ENCODE data around the gene TMEM270.

The TMEM270 gene

DNA sequence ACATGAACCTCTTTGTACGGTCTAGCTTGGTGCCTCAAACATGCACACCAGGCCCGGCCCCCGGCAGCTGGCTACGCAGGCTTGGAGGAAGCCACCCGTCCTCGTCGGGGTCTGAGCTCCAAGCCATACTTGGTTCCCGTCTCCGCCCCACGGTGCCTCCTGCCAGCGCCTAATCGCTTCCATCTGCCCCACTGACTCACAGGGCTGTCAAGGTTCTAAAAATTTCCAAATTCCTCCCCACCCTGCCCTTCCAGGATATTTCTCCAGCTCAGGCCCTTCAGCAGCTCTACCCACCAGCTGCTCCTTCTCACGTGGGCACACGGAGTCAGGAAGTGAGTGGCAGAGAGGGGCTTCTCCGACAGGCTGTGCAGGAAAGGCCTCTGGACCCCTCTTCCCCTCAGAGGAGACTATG, 38.8 kb downstream of the TMEM270 start:
- Histone ChIP-seq H3K4me3 (no peak overlapping the region), H3K27ac (peak overlapping the region in 19 of 21 experiments; percentile 9 to 87 (median 60))

DNA sequence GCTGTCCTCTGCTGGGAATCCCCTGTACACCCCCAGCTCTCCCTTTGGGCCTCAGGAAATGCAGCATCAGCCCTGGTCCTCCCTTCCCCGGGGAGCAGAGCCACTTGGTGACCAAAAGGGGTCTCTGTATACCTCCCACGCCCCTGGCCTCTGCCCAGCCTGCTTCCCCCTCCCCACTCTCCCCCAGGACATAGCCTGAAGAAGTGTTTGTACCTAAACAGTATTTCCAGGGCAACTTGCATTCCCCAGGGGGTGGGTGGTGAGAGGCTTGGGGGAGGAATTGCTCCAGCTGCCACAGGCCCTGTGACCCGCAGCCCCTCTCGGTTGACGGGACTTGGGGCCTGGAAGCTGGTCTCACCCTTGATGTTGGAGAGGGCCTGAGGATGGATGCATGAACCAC, 39.3 kb downstream of the TMEM270 start:
- H3K27ac ChIP-seq: peak overlapping the region in 19 of 21 experiments; percentile 9 to 87 (median 60)
- H3K4me3 ChIP-seq: no peak overlapping the region

DNA sequence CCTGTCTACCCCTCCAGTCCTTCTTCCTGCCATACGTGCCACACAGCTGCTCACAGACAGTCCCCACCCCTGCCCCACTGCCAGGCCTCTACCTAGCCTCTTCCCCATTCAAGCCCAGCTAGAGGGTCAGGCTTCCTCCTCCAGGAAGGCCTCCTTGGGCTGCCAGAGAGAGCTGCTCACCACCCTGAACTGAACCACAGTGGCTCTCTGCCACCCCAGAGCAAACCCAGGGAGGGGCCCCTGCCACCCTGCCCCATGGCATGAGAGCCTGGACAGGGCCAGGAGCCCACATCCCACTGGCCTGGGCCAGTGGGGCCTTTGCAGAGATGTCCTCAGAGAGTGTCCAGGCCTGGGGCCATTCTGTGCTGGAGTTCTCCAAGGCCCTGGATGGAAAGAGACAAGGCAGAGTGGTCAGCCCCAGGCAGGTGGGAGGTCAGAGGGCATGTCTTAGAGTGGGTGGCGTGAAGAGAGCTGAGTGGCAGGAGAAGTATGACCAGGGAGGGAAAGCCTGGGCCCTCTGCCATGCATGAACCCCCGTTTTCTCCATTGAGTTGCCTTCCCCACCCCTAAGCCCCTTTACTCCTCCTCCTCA, 40.4 kb downstream of the TMEM270 start:
- peak overlapping the region in 5 of 21 experiments; percentile 20 to 79 (median 24) for H3K27ac ChIP-seq
- no peak overlapping the region for H3K4me3 ChIP-seq

DNA sequence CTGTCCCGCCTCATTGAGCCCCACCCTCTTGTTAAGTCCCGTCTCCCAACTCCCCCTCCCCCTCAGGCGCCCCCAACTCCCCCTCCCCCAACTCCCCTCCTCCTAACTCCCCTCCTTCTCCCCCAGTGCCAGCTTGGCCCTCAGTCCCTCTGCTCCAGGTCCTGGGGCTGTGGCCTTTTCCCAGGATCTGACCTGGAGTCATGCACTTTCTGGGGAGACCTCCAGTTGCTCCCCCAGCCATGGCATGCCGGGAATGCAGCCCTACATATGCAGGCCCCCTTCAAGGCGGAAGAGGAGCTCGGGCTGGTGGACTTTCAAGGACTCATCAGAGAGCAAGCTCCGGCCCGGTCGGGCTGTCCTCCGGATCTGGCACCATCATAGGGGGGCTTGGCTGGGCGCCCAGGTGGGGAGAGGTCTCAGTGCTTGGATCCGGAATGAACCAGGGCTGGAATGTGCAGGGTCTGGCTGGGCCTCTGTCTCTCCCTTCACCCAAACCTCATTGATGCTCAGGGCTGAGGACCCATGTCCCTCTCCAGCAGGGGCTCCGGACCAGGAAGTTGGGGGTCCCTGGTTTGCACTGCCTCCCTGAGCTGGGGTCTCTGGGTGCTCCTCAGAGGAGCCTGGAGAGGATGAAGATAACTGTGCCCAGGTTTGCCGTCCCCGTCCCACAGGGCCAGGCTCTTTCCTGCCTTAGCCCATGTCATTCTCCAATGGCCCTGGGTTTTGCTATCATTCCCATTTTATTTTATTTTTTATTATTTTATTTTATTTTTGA, 41.1 kb downstream of the TMEM270 start:
- peak overlapping the region in 4 of 21 experiments; percentile 20 to 79 (median 22) for H3K27ac ChIP-seq
- H3K4me3 ChIP-seq: no peak overlapping the region

DNA sequence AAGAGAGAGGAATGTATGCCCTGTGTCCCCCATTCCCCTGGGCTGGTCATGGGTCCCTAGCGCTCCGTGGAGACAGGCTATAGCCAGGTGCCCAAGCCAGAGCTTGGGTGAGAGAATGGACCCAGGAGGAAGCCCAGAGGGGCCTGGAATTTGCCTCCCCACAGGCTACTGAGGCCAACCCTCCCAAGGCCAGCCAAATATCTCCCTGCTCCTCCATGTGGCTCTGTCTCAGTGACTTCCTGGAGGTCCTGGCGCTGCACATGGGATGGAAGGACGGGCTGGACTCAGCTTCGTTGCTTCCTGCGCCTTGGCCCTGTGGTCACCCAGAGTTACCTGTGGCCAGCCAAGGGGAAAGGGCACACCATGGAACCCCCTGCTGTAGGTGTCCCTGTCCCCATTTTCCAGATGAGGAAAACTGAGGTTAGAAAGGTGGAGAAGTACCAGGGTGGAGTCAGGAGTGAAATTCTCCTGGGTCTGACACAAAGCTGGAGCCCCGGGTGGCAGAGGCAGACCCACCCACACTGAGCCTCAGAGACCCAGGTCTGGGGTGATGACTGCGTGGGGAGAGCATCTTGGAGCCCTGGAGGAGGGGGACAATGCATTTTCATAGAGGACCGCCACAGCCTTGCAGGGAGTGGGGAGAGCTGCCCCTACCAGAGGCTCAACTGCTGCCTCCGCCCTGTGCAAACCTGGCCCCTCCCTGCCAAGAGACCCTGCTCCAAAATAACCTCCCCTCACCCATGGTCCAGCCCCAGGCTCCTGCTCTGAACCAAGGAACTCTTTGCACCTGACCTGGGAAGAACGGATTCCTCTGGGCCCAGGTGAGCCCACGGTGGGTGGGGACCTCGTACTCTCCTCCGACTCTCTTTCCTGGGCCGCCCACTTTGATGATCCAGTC, 42.6 kb downstream of the TMEM270 start:
- no peak overlapping the region for H3K4me3 ChIP-seq
- H3K27ac ChIP-seq: peak overlapping the region in 2 of 21 experiments; percentile 40 to 60

DNA sequence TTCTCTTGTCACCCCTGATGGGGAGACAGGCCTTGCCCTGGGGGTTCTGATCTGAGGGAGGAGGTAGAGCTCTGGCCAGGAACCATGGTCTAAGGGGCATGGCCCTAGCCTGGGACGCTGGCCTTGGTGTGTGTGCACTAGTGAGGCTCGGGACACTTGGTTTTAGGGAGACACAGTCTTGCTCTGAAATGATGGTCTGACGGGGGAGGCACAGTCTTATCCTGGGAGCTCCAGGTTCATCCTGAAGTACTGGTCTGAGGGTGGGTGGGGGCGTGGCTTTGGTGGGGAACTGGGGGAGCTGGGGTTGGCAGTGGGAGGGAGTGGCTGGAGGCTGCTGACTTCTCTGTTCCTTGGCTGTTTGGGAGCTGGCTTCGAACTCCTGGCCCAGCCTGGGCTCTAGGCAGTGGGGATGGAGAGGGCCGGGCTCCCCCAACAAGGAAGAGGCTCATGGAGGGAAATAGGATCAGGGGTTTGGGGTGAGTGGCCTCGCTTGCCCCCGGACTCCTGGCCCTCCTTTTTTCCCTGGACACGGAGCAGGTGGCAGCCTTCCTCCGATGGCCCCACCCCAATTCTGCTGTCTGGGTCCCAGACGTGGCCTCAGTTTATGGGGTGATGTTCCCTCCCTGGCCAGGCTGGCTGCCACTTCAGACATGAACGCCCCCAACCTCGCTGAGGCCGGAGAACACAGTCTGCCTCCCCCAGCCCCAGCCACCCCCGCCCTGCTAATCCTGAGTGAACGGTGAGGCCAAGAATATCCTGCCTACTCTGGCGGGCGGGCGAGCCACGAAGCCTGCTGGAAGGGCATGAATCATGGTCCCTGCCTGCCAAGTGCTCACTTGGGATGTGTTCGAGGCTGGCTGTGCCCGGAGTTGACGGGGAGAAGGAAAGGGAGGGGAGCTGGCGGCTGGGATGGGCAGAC, 43.5 kb downstream of the TMEM270 start:
- peak overlapping the region in 2 of 21 experiments; percentile 5 to 60 for H3K27ac ChIP-seq
- H3K4me3 ChIP-seq: no peak overlapping the region

DNA sequence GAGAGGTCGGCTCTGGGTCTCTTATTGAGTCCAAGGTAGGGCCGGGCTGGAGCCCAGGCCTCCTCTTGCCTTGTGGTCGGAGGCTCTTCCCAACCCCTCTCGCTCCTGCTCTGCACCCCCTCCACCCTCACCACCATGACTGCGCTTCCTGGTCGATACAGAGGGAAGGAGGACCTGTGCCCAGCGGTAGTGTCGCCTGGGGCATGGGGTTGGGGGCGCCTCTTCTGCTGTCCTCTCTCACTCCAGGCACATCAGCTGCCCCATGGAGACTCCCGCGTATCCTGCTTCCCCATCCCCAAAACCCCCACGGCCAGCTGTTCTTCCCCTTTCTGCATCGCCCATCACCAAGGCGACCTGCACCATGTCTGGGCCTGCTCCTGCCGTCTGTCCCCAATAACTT, 44.4 kb downstream of the TMEM270 start:
- Histone ChIP-seq H3K4me3 (no peak overlapping the region), H3K27ac (peak overlapping the region in 1 of 21 experiments; percentile 60)

DNA sequence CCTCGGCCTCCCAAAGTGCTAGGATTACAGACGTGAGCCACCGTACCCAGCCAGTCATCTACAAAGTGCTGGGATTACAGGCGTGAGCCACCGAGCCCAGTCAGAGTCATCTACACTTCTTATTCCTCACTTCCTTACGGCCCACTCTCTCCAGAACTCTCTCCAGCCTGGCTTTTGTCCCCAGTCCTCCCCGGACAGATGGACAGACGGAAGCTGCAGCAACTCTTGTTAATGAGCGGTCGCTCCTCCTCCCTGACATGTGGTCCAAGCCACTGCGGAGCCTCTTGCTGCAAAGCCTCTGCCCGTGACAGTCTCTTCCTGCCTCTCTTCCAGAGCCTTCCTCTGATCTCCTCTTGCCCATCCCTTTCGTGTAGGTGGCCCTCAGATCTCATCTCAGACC, 45.9 kb downstream of the TMEM270 start:
- no peak overlapping the region for H3K4me3 ChIP-seq
- no peak overlapping the region for H3K27ac ChIP-seq

DNA sequence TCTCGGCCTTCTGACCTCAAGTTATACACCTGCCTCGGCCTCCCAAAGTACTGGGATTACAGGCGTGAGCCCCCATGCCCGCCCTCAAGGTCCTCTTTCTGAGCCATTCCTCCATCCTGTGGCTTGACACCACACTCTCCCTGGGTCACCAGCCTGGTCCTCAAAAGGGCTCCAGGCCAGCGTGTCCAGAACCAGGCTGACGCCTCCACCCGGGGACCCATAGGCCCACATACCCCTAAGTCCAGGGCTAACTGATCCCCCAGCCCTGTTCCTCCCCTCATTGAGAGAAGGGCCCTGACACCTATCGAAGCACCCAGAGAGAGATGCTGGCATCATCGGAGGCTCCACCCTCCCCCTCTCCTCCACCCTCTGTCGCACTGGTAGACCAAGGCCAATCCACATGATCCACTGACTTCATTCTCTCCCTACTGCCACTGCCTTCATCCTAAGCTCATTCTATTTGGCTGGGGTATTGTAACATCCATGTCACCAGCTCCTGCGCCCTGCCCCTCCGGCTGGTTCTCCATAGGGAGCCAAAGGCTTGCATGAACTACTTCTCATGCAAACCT, 46.7 kb downstream of the TMEM270 start:
- Histone ChIP-seq H3K4me3 (no peak overlapping the region), H3K27ac (no peak overlapping the region)

DNA sequence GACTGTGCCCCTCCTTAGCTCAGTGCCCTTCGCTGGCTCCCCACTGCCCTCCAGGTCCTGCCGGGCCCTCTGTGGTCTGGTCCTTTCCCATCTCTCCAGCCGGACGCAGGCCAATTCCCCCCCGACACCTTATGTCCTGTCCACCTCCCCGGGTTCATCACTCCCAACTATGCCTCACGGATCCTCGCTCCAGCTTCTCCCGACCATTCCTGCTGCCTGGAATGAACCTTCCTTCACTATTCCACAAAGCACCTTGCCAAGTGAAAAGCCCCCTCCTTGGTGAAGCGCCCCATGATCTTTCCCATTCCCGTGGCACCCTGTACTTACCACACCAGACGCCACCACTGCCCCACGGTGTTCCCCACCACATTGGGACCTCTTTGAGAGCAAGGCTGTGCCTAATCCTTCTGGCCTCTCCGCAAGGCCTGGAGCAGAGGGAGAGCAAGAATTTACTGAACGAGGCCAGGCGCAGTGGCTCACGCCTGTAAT, 47.2 kb downstream of the TMEM270 start:
- no peak overlapping the region for H3K27ac ChIP-seq
- no peak overlapping the region for H3K4me3 ChIP-seq

DNA sequence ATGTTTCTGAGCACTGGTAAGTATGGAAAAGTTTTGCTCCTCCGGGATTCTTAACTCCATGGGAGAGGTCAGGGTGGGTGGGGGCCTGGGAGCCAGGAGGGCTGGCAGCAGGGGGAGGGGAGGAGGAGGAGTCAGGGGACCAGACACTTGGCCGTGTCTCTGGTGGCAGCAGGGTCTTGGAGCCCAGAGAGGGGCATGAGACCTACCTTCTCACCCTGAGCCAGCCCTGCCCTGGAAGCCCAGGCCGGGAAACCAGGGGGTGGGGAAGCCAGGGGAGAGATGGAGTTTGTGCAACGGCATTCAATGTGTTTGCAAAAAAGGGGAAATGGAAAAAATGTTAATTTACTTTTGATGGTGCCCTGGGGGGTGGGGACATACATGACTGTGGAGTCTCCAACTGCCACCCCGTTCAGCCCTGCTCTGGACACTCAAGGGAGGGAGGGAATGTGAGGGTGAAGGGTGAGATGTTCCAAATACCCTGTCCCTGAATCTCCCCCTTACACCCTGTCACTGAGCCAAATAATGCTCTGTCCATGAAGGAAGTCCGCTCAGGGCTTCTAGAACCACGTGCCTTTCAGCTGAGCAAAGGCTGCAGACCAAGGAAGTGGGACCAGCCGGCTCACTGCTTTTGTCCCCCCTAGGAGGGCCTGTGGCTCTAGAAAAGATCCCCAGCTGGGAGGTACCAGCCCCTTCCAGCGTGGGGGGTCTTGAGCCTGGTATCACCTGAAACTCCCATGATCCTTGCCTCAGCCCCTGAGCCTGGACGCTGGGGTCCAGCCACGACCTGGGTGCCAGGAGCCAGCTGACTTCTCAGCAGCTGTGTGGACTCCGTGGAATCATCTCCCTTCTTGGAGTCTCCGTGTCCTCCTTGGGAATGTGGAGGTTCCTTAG, 48.3 kb downstream of the TMEM270 start:
- peak overlapping the region in 5 of 21 experiments; percentile 11 to 66 (median 23) for H3K27ac ChIP-seq

DNA sequence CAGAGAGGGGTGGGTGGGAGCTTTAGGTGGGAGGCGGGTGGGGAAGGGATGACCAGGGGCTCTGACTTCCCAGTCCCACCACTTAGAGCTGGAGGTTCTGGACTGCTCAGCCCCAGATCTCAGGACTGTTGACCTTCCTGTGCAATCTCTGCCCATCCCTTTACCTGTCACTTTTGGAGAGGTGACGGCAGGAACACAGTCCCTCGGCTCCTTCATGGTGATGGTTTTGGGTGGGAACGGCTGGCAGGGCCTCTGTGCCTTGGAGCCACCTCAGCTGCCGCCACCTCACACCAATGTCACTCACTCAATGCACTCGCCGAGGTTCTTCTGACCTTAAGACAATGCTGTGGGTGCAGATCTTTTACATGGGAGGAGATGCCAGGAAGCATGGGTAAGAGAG, 49.0 kb downstream of the TMEM270 start:
- Histone ChIP-seq H3K4me3 (no peak overlapping the region), H3K27ac (peak overlapping the region in 2 of 21 experiments; percentile 11 to 37)

More for the DNA sequence above, 48.3 kb downstream of the TMEM270 start:
- H3K4me3 ChIP-seq: no peak overlapping the region

DNA sequence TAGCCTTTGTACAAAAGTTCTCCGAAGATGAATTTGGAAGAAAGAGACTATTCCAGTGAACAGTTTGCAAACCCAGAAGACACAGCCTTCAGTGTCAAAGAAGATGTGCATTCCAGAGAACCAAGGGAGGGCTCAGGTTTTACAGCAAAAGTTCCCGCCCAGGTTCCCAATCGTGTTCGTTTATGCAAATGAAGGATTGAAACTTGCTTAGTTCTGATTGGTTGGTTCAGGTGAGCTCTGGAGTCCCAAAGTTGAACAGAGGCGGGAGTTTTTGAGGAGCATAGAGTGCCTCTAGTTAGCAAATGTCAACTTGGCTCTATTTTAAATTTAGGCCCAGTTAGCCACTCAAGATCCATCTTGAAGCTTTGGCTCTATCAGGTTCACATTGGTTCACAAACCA, 51.3 kb downstream of the TMEM270 start:
- Histone ChIP-seq H3K27ac (no peak overlapping the region), H3K4me3 (no peak overlapping the region)

Measured in skin epidermis (tissue), 12 donors.